Duodenal mucosa (tissue), 2 donors: Measurements from ENCODE around the gene PNMA6E.
"Not testable (repeated sequence)": the region's sequence is repeated elsewhere in the genome, so short reads cannot be mapped to it uniquely, and the experiment has no call there.

Experiments used
- H3K27ac ChIP-seq: one replicate; pipeline ENCODE4 v1.7.0; 2013; ENCODE audit warnings: low read depth, low read length
- H3K27me3 ChIP-seq, 2 donors: one replicate each; pipeline ENCODE4 v1.7.0; 2013; ENCODE audit warnings: low read length in 2 of 2, control low read depth in 1 of 2; ENCODE audit not compliant: insufficient read depth in 2 of 2, control insufficient read depth in 1 of 2
- H3K36me3 ChIP-seq, 2 donors: one replicate each; pipeline ENCODE4 v1.7.0; 2013; ENCODE audit warnings: low read length in 2 of 2, control low read depth in 1 of 2; ENCODE audit not compliant: insufficient read depth in 2 of 2, control insufficient read depth in 1 of 2
- H3K4me1 ChIP-seq, 2 donors: one replicate each; pipeline ENCODE4 v1.7.0; 2013; ENCODE audit warnings: low read length in 2 of 2, control low read depth in 1 of 2; ENCODE audit not compliant: insufficient read depth in 2 of 2, control insufficient read depth in 1 of 2
- H3K4me3 ChIP-seq, 2 donors: one replicate each; pipeline ENCODE4 v1.7.0; 2013; ENCODE audit warnings: low read length in 2 of 2, low read depth in 1 of 2
- H3K9ac ChIP-seq, 2 donors: one replicate each; pipeline ENCODE4 v1.7.0; 2013; ENCODE audit warnings: low read length in 2 of 2, low read depth in 1 of 2
- H3K9me3 ChIP-seq, 2 donors: one replicate each; pipeline ENCODE4 v1.7.0; 2013; ENCODE audit warnings: low read length in 2 of 2, control low read depth in 1 of 2; ENCODE audit not compliant: control insufficient read depth in 1 of 2

Gene PNMA6E

DNA sequence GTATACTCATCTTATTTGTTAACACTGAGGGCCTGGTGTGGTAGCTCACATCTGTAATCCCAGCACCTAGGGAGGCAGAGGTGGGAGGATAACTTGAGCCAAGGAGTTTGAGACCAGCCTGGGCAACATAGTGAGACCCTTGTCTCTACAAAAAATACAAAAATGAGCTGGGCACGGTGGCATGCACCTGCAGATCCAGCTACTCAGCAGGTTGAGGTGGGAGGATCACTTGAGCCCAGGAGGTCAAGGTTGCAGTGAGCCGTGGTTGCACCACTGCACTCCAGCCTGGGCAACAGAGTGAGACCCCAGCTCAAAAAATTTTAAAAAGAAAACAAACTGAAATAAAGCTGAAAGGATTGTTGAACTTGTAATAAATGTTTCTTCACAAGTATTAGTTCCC is 16.2 kb downstream of the PNMA6E start:
- H3K9ac ChIP-seq, H3K9me3 ChIP-seq, H3K27me3 ChIP-seq, H3K36me3 ChIP-seq, H3K4me3 ChIP-seq, H3K4me1 ChIP-seq, H3K27ac ChIP-seq: not testable (repeated sequence)

- peaks cover 0 to 3% of the 10 kb centered on the region in 2 donors for H3K4me1 ChIP-seq
- no peaks in the 10 kb centered on the region for H3K27me3 ChIP-seq
- H3K4me3 ChIP-seq, result no peak overlapping the region
- no peaks in the 10 kb centered on the region for H3K9me3 ChIP-seq
- no peaks in the 10 kb centered on the region for H3K36me3 ChIP-seq
- no peak overlapping the region for H3K27ac ChIP-seq
- no peak overlapping the region for H3K9ac ChIP-seq
These were observed 16.8 kb downstream of the PNMA6E start for GRCh38 chrX:153384390-153384789.

DNA sequence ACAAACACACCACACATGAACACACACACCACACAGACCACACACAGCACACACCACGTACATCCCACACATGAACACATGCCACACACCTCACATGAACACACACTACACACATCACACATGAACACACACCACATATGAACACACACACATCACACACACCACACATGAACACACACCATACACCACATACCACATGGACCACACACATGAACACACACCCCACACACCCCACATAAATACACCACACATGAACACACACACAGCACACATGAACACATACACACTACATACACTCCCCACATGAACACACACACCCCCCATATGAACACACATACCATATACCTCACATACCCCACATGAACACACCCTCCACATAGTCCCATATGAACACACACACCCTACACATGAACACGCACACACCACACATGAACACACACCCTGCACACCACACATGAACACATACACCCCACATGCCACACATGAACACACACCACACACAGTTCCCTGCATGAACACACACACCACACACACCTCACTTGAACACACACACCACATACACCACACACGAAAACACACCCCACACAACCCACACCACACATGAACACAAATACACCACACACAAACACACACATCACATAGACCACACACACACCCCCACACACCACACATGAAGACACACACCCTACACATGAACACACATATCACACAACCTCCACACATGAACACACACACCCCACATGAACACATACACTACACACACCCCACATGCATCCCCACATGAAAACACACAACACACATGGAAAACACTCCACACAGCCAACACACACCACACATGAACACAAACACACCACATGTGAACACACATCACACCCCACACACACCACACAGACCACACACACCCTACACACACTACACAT is 18.3 kb downstream of the PNMA6E start:
- Histone ChIP-seq H3K27ac (no peak overlapping the region), H3K36me3 (no peaks in the 10 kb centered on the region), H3K9ac (no peak overlapping the region), H3K4me3 (no peak overlapping the region), H3K9me3 (no peaks in the 10 kb centered on the region), H3K4me1 (peaks cover 0 to 3% of the 10 kb centered on the region in 2 donors), H3K27me3 (no peaks in the 10 kb centered on the region)

DNA sequence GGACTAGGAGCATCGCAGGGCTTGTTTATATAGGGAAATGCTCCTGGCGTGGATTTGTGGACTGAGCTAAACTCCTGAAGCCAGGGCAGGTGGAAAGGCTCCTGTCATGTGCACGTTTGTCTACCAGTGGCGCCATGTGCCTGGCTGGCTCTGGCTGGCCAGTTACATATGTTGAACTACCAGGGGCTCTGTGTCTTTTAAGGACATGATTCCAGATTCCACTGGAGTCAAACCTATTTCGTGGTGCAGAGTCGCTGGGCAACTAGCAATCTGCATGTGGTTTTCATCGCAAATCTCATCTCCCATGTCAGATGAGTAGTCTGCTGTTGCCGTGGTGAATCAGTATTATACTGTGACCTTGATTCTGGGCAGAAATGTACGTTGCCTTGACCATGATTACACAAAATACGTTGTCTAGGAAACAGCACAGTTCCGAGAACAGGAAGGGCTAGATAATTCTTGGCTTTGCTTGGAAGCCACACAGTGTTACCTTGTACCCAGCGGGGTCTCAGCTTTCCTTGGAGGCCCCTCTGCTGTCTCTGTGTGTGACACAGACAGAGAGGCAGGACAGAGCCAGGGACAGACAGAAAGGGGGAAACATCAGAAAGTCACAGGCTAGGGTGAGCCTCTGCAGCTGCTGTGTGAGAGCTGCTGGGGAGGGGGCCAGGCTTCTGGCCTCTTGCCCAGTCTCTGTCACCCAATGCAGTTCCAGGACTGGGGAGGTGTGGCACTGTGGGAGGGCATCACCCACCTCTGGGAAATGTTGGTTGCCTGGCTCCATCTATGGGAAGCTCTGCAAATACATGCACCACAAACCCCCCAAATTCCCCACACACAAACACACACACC is 19.2 kb downstream of the PNMA6E start:
- no peak overlapping the region for H3K9ac ChIP-seq
- H3K27ac ChIP-seq, result no peak overlapping the region
- H3K4me1 ChIP-seq, result peaks cover 0 to 3% of the 10 kb centered on the region in 2 donors

DNA sequence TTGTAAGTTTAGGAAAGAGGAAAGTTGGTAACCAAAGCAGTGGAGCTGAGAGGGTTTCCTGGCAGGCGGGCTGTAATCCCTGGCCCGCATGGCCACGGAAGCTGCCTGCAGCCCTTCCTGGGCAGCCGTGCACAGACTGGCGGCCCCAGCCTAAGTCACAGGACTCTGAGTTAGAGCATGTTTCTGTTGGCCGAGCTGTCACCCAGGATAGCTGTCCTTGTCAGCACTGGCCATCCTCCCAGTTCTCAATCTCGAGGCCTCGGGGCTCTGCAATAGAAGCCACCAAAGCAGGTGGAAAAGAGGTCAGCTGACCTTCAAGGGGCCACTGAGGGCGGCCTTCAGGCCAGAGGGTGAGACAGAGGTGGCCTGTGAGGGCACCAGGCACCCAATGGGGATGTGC is 20.5 kb downstream of the PNMA6E start:
- Histone ChIP-seq H3K4me3 (no peak overlapping the region), H3K27me3 (no peaks in the 10 kb centered on the region), H3K27ac (no peak overlapping the region), H3K4me1 (peaks cover 0 to 3% of the 10 kb centered on the region in 2 donors), H3K9me3 (no peaks in the 10 kb centered on the region), H3K36me3 (no peaks in the 10 kb centered on the region), H3K9ac (no peak overlapping the region)

More for the DNA sequence above, 19.2 kb downstream of the PNMA6E start:
- H3K27me3 ChIP-seq, result no peaks in the 10 kb centered on the region
- no peaks in the 10 kb centered on the region for H3K9me3 ChIP-seq
- no peak overlapping the region for H3K4me3 ChIP-seq
- no peaks in the 10 kb centered on the region for H3K36me3 ChIP-seq

DNA sequence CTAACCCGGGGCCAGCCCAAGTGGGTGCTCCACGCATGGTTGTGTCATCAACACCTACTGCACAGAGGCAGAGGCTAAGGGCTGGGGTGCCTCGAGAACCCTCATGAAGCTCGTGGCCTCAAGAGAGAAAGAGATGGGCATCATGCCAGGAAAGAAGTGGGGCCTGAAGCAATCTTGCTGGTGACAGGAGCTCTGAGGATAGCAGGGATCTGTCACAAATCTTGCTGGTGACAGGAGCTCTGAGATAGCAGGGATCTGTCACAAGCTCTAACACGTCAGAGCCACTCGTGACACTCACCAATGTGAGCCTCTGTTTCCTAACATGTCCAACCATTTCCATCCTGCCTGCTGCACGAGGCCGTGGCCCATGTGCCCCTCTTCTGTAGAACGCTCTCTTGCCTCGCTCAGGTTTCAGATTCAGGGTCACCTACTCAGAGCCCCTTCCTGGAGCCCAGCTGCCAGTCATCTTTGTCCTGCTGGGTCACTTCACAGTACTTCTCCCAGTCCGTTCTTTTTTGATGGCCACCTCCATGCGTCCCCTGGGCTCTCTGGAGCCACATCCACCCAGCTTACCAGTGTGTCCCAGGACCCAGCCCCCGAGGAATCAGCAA is 21.1 kb downstream of the PNMA6E start:
- Histone ChIP-seq H3K9ac (no peak overlapping the region), H3K9me3 (no peaks in the 10 kb centered on the region), H3K36me3 (no peaks in the 10 kb centered on the region), H3K27ac (no peak overlapping the region), H3K4me1 (peaks cover 0 to 3% of the 10 kb centered on the region in 2 donors), H3K4me3 (no peak overlapping the region), H3K27me3 (no peaks in the 10 kb centered on the region)

DNA sequence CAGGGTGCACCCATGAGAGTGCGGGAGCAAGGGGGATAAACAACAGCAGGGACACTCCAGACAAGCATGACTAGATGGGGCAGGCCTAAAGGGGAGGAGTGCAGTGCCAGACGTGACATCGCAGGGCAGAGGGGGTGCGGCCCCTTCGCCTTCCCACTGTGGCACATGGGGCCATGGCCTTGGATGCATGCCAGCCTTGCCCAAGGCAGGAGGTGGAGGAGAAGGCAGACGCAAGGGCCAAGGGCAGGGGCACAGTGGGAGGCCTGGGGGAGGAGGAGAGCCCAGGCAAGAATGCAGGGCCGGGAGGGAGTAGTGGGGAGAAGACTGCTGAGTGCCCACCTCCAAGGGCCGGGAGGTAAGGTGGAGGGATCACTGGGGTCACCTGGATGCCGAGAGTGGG is 21.6 kb downstream of the PNMA6E start:
- Histone ChIP-seq H3K4me3 (no peak overlapping the region), H3K9me3 (no peaks in the 10 kb centered on the region), H3K27ac (no peak overlapping the region), H3K36me3 (no peaks in the 10 kb centered on the region), H3K4me1 (peaks cover 0 to 3% of the 10 kb centered on the region in 2 donors), H3K27me3 (no peaks in the 10 kb centered on the region), H3K9ac (no peak overlapping the region)

- H3K4me3 ChIP-seq, result no peak overlapping the region
- peaks cover 0 to 3% of the 10 kb centered on the region in 2 donors for H3K4me1 ChIP-seq
- no peak overlapping the region for H3K9ac ChIP-seq
These were observed 22.5 kb downstream of the PNMA6E start for GRCh38 chrX:153378607-153379006.

DNA sequence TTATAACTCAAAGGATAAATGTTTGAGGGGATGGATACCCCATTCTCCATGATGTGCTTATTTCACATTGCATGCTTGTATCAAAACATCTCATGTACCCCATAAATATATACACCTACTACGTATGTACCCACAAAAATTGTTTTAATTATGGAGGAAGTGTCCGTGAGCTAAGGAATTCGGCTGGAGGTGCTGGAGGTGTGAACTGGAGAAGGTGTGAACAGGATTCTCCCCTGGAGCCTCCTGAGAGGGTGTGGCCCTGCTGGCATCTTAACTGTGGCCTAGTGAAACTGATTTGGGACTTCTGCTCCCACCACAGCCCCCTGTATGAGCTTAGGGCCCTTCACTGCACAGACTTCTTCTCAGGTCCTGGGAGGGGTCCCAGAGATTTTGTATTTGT is 23.4 kb downstream of the PNMA6E start:
- H3K27ac ChIP-seq, result no peak overlapping the region
- H3K36me3 ChIP-seq, result no peaks in the 10 kb centered on the region
- H3K27me3 ChIP-seq, result no peaks in the 10 kb centered on the region
- H3K9me3 ChIP-seq, result no peaks in the 10 kb centered on the region
- no peak overlapping the region for H3K9ac ChIP-seq
- H3K4me3 ChIP-seq, result no peak overlapping the region
- peaks cover 0 to 3% of the 10 kb centered on the region in 2 donors for H3K4me1 ChIP-seq

More at GRCh38 chrX:153378607-153379006, 22.5 kb downstream of the PNMA6E start:
- Histone ChIP-seq H3K9me3 (no peaks in the 10 kb centered on the region), H3K36me3 (no peaks in the 10 kb centered on the region), H3K27me3 (no peaks in the 10 kb centered on the region), H3K27ac (no peak overlapping the region)

GRCh38 chrX:153375571-153375970 is 25.6 kb downstream of the PNMA6E start:
- Histone ChIP-seq H3K4me1 (no peaks in the 10 kb centered on the region), H3K27ac (no peak overlapping the region), H3K9ac (no peak overlapping the region), H3K4me3 (no peak overlapping the region), H3K27me3 (no peaks in the 10 kb centered on the region), H3K9me3 (no peaks in the 10 kb centered on the region), H3K36me3 (no peaks in the 10 kb centered on the region)
